IMR-90 (cell line): Measurements from ENCODE around the gene THRA. TPM values are rescaled to one million over a fixed set of nuclear protein-coding genes. Genes with fewer than 3 reads are reported as not detected.

Experiments
- MAZ ChIP-seq: IDR thresholded peaks from 2 replicates; pipeline ENCODE4 v1.6.1; 2012; ENCODE audit warnings: low read depth, mild to moderate bottlenecking, low read length, improper control_type of control experiment, moderate library complexity, borderline replicate concordance
- MXI1 ChIP-seq: IDR thresholded peaks from 2 replicates; pipeline ENCODE4 v1.6.1; 2012; ENCODE audit warnings: low read depth, mild to moderate bottlenecking, low read length, moderate library complexity, borderline replicate concordance
- polyA plus RNA-seq, 3 experiments: library from polyadenylated mRNA; depleted of rRNA; stranded (reverse); fragments of >200 nt; gene quantifications; 2 replicates each; pipeline ENCODE4 v1.2.3, GENCODE V29; 2012; ENCODE audit warnings: low replicate concordance in 1 of 3
- total RNA-seq: library from RNA; depleted of rRNA; stranded (reverse); fragments of >200 nt; gene quantifications from 2 replicates; pipeline ENCODE4 v1.2.3, GENCODE V29; 2012

THRA gene
- total and polyA plus RNA-seq, 2 of the 4 experiments (the other 2 are of a cell fraction): 22.0 to 23.4 TPM

- TF ChIP-seq MXI1 (peak; percentile 88; the same call in 1 of the 2 replicates), MAZ (peak; percentile 93; the same call in 1 of the 2 replicates)
Measured at GRCh38 chr17:40068917-40069750, 6.4 kb downstream of the THRA start (continued).
